Testis (tissue), 2 donors: ENCODE data around the gene MEN1.

ENCODE experiments used
- POLR2A ChIP-seq: fragments of 450-650 bp; IDR thresholded peaks from one replicate; pipeline ENCODE4 v1.6.1; 2017; ENCODE audit warnings: antibody characterized with exemption, mild to moderate bottlenecking, moderate library complexity
- TF ChIP-seq, protein P1 (sequence below), 3 experiments: fragments of 450-650 bp in 2 of 3; fragments of 200-600 bp in 1 of 3; sonication (generic) in 1 of 3; IDR thresholded peaks; one replicate each; pipeline ENCODE4 v1.5.1; 2016 to 2019; ENCODE audit warnings: antibody characterized with exemption in 3 of 3, mild to moderate bottlenecking in 2 of 3, moderate library complexity in 1 of 3

DNA sequence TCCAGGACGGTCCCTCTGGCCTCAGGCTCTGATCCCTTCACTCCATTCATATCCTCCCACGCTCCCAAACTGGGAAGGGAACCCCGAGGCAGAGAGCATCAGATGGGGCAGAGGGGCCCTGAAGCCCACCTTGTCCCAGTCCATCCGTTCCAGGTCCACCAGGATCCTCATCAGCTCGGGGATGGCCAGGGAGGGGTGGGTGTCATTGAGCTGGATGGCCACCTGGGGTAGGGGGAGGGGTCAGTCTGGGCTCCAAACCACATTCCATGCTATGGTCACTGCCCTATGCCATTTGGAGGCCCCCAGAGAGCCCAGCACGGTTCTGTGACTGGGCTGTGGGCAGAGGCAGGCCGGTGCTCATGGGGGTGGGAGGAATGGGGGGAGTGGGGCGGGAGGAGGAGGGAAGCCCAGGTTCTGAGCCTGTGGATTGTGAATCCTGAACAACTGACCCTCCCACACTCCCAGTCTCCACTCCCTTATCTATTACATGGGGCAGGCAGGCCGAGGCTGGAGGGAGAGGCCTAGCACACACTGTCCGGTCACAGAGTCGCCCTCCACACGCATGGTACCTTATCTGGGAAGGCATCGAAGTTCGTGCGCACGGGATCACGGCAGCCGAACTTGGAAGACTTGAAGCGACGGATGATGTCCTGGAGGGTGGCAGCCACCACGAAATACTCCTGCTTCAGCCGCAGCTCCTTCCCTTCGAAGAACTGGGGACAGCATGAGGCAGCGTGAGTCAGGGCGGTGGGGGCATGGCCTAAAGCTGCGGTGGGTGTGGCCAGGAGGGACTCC, 56.0 kb downstream of the MEN1 start:
- TF ChIP-seq, protein P1, sequence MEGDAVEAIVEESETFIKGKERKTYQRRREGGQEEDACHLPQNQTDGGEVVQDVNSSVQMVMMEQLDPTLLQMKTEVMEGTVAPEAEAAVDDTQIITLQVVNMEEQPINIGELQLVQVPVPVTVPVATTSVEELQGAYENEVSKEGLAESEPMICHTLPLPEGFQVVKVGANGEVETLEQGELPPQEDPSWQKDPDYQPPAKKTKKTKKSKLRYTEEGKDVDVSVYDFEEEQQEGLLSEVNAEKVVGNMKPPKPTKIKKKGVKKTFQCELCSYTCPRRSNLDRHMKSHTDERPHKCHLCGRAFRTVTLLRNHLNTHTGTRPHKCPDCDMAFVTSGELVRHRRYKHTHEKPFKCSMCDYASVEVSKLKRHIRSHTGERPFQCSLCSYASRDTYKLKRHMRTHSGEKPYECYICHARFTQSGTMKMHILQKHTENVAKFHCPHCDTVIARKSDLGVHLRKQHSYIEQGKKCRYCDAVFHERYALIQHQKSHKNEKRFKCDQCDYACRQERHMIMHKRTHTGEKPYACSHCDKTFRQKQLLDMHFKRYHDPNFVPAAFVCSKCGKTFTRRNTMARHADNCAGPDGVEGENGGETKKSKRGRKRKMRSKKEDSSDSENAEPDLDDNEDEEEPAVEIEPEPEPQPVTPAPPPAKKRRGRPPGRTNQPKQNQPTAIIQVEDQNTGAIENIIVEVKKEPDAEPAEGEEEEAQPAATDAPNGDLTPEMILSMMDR (IDR thresholded peaks at IDR 0.05) = no peak
- no peak for TF ChIP-seq POLR2A
